GM18498 (cell line): ENCODE results near the gene PRKAG2.
A peak's percentile ranks its signal among the peaks of the same experiment; 100 is the strongest.
"Not testable (repeated sequence)": the region's sequence is repeated elsewhere in the genome, so short reads cannot be mapped to it uniquely, and the experiment has no call there.

Experiments used
- ATAC-seq: cut with Tn5 transposase; IDR thresholded peaks from one replicate; pipeline ENCODE4 v1.9.1; 2021; ENCODE audit warnings: mild to moderate bottlenecking, moderate library complexity; ENCODE audit not compliant: unreplicated experiment

The PRKAG2 gene

GRCh38 chr7:151885202-151885580 lies 8.3 kb upstream of the PRKAG2 start:
- ATAC-seq: no peak

GRCh38 chr7:151884312-151885201 lies 7.6 kb upstream of the PRKAG2 start:
- ATAC-seq: no peak

- no peak for ATAC-seq
Measured at GRCh38 chr7:151883857-151884256, 6.9 kb upstream of the PRKAG2 start.

GRCh38 chr7:151882734-151883133 lies 5.8 kb upstream of the PRKAG2 start:
- ATAC-seq: no peak

GRCh38 chr7:151880688-151881087 lies 3.8 kb upstream of the PRKAG2 start:
- ATAC-seq: no peak

GRCh38 chr7:151877911-151878835 lies 1.3 kb upstream of the PRKAG2 start:
- ATAC-seq: no peak

- peak; percentile 37 for ATAC-seq
Measured at GRCh38 chr7:151875942-151876898, 695 bp downstream of the PRKAG2 start.

- ATAC-seq: not testable (repeated sequence)
Measured at GRCh38 chr7:151874479-151874878, 2.4 kb downstream of the PRKAG2 start.

- ATAC-seq: no peak
Measured at GRCh38 chr7:151873402-151873965, 3.4 kb downstream of the PRKAG2 start.

- ATAC-seq: no peak
Measured at GRCh38 chr7:151872531-151873401, 4.1 kb downstream of the PRKAG2 start.

- ATAC-seq: no peak
Measured at GRCh38 chr7:151871904-151872303, 5.0 kb downstream of the PRKAG2 start.

GRCh38 chr7:151871189-151871735 lies 5.7 kb downstream of the PRKAG2 start:
- no peak for ATAC-seq

- ATAC-seq: no peak
Measured at GRCh38 chr7:151869968-151870918, 6.7 kb downstream of the PRKAG2 start.

- ATAC-seq: no peak
Measured at GRCh38 chr7:151869455-151869854, 7.5 kb downstream of the PRKAG2 start.

GRCh38 chr7:151869109-151869428 lies 7.8 kb downstream of the PRKAG2 start:
- no peak for ATAC-seq

GRCh38 chr7:151868396-151869108 lies 8.4 kb downstream of the PRKAG2 start:
- no peak for ATAC-seq

- ATAC-seq: no peak
Measured at GRCh38 chr7:151867912-151868311, 9.0 kb downstream of the PRKAG2 start.
